ENCODE data around the gene OSM.
A peak's percentile ranks its signal among the peaks of the same experiment; 100 is the strongest.

- TF ChIP-seq CTCF (IDR thresholded peaks at IDR 0.05), result no peak
- peak in 1 of 2 donors; percentile 35 for TF ChIP-seq POLR2A (IDR thresholded peaks at IDR 0.05)
Measured at GRCh38 chr22:30310881-30311771, 44.5 kb upstream of the OSM start.
